ENCODE results near the gene SEC24D.
"Not testable (repeated sequence)": the region's sequence is repeated elsewhere in the genome, so short reads cannot be mapped to it uniquely, and the experiment has no call there.

SEC24D gene

DNA sequence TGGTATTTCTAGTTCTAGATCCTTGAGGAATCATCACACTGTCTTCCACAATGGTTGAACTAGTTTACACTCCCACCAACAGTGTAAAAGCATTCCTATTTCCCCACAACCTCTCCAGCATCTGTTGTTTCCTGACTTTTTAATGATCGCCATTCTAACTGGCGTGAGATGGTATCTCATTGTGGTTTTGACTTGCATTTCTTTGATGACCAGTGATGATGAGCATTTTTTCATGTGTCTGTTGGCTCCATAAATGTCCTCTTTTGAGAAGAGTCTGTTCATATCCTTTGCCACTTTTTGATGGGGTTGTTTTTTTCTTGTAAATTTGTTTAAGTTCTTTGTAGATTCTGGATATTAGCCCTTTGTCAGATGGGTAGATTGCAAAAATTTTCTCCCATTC is 58.3 kb downstream of the SEC24D start:
- H3K27ac Mint-ChIP-seq; H3K36me3 Mint-ChIP-seq (ENCODE audit: low read depth); H3K4me3 Mint-ChIP-seq; DNase-seq; ATAC-seq; H3K9me3 Mint-ChIP-seq; H3K27me3 Mint-ChIP-seq; H3K4me1 Mint-ChIP-seq: not testable (repeated sequence)

DNA sequence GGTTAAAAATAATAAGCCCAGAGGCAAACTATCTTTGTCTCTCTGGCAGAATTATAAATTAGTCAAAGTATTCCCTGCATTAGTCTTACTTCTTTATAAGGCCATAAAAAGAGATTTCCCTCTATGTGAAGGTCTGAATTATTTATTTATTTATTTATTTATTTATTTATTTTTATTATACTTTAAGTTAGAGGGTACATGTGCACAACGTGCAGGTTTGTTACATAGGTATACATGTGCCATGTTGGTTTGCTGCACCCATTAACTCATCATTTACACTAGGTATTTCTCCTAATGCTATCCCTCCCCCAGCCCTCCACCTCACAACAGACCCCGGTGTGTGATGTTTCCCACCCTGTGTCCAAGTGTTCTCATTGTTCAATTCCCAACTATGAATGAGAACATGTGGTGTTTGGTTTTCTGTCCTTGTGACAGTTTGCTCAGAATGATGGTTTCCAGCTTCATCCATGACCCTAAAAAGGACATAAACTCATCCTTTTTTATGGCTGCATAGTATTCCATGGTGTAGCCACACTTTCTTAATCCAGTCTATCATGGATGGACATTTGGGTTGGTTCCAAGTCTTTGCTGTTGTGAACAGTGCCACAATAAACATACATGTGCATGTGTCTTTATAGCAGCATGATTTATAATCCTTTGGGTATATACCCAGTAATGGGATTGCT is 58.8 kb downstream of the SEC24D start:
- not testable (repeated sequence) for H3K9me3 Mint-ChIP-seq; H3K4me1 Mint-ChIP-seq; H3K36me3 Mint-ChIP-seq (ENCODE audit: low read depth); H3K27me3 Mint-ChIP-seq; H3K4me3 Mint-ChIP-seq; H3K27ac Mint-ChIP-seq; DNase-seq; ATAC-seq

DNA sequence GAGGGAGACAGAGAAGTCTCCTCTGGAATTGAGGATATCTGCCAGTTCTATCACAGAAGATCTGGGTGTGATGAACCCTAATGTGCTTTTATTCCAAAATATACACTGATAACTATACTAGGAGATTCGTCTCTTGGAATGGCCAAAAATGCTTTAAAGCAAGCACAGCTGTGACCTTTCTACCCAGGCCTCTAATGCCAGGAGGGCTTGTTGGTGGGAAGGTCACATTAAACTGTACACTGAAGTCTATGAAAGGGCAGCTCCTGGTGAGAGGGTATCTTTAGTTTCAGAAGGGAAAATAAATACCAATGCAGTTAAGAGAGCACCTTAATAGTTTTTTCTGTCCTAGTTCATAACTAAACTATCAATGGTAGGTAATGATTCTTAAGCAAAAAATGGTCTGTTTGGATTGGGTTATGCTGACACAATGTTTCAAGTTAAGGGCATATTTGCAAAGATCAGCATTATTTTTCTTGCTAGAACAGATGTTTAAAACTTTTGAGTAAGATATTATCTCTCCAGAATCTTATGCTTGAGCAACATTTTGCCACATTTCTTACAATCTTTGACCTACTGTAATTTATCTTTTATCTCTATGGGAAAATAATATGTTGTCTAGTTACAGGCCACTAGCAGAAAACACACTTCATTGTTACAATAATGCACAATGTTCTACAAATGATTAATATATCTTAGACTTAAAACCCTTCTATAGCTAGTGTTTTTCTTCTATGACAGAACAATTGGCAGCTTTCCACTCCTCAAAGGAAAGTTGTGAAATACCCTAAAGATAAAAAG is 59.6 kb downstream of the SEC24D start:
- no peak overlapping the region for H3K4me3 Mint-ChIP-seq
- H3K9me3 Mint-ChIP-seq = no peaks in the 10 kb centered on the region
- no peaks in the 10 kb centered on the region for H3K36me3 Mint-ChIP-seq (ENCODE audit: low read depth)
- no peak for ATAC-seq
- no peak for DNase-seq
- H3K4me1 Mint-ChIP-seq = no peaks in the 10 kb centered on the region
- no peak overlapping the region for H3K27ac Mint-ChIP-seq
- H3K27me3 Mint-ChIP-seq = no peaks in the 10 kb centered on the region

DNA sequence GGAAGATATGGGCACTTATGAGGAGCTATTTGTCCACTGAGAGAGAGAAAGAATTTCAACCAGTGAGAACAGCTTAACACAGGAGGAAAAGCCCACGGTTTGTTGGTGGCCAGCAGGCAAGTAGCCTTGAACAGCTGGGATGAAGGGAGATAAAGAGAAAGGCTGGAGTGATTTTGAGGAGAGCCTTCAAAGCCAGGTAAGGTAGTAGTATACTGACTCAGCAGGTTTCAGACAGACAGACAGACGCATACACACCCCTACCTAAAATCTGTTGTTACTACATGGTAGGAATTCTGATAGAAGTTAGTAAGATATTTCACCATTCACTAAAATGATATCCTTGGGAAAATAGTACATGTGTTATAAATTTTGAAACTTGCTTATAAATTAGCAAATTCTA is 60.5 kb downstream of the SEC24D start:
- Mint-ChIP-seq H3K9me3 (no peaks in the 10 kb centered on the region), H3K4me3 (no peak overlapping the region), H3K36me3 (ENCODE audit: low read depth) (no peaks in the 10 kb centered on the region), H3K4me1 (no peaks in the 10 kb centered on the region), H3K27ac (no peak overlapping the region), H3K27me3 (no peaks in the 10 kb centered on the region)
- ATAC-seq = no peak
- no peak for DNase-seq

DNA sequence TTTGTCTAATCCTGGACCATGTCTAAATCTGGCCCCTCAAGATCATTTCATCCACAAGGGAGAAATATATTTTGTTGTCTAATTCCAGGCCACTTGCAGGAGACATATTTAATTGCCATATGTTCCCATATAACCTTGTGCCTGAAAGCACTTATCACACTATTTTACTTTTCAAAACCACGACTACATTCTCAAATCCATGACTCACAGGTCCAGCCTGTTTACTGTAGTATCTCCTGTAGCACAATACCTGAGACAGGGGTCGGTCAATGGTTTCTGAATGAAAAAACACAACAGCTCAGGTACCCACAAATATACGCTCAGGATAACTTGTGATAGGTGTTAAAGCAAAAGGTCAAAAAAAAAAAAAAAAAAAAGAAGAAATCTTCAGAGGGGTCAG is 60.9 kb downstream of the SEC24D start:
- no peak overlapping the region for H3K27ac Mint-ChIP-seq
- ATAC-seq = no peak

DNA sequence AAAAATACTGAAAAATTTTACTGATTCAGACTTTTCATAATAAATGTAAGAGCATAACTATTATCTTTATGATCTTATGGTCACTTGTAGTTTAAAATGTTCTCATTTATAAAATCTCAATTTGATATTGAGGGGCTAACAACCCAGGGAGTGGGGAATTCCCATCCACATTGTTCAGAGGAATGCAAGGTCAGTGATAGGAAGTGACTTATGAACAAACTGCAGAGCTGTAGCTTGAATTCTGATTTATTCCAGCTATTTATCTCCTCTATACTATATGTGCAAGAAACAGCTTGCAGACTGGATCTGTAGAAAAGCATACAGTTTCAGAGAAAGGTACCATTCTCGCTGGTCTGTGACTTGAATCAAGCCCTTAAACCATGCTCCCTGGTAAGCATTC is 61.6 kb downstream of the SEC24D start:
- no peaks in the 10 kb centered on the region for H3K4me1 Mint-ChIP-seq
- H3K27ac Mint-ChIP-seq = no peak overlapping the region
- H3K27me3 Mint-ChIP-seq = no peaks in the 10 kb centered on the region
- H3K36me3 Mint-ChIP-seq (ENCODE audit: low read depth) = no peaks in the 10 kb centered on the region
- H3K4me3 Mint-ChIP-seq = no peak overlapping the region
- ATAC-seq = no peak
- no peak for DNase-seq
- H3K9me3 Mint-ChIP-seq = no peaks in the 10 kb centered on the region

More for the DNA sequence above, 60.9 kb downstream of the SEC24D start:
- no peaks in the 10 kb centered on the region for H3K36me3 Mint-ChIP-seq (ENCODE audit: low read depth)
- no peaks in the 10 kb centered on the region for H3K4me1 Mint-ChIP-seq
- H3K9me3 Mint-ChIP-seq = no peaks in the 10 kb centered on the region
- DNase-seq = no peak
- H3K4me3 Mint-ChIP-seq = no peak overlapping the region
- H3K27me3 Mint-ChIP-seq = no peaks in the 10 kb centered on the region

DNA sequence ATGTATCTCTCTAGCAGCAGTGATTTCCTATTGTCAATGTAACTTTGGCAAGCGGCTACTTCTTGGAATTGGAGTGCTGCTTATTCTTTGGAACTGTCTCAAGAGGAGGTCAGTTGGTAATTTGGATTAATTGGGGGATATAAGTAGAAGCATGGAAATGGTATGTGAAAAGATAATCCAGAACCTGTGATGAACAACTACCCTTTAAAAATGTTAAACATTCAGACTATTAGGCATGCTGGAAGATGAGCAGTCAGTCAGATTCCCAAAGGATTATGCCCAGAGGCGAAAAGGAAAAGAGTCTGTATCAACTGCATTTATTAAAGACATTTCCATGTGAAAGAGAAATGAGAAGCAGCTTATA is 62.5 kb downstream of the SEC24D start:
- no peaks in the 10 kb centered on the region for H3K9me3 Mint-ChIP-seq
- no peaks in the 10 kb centered on the region for H3K36me3 Mint-ChIP-seq (ENCODE audit: low read depth)
- DNase-seq = no peak
- no peaks in the 10 kb centered on the region for H3K27me3 Mint-ChIP-seq
- no peak for ATAC-seq
- no peak overlapping the region for H3K27ac Mint-ChIP-seq
- H3K4me1 Mint-ChIP-seq = no peaks in the 10 kb centered on the region
- no peak overlapping the region for H3K4me3 Mint-ChIP-seq

DNA sequence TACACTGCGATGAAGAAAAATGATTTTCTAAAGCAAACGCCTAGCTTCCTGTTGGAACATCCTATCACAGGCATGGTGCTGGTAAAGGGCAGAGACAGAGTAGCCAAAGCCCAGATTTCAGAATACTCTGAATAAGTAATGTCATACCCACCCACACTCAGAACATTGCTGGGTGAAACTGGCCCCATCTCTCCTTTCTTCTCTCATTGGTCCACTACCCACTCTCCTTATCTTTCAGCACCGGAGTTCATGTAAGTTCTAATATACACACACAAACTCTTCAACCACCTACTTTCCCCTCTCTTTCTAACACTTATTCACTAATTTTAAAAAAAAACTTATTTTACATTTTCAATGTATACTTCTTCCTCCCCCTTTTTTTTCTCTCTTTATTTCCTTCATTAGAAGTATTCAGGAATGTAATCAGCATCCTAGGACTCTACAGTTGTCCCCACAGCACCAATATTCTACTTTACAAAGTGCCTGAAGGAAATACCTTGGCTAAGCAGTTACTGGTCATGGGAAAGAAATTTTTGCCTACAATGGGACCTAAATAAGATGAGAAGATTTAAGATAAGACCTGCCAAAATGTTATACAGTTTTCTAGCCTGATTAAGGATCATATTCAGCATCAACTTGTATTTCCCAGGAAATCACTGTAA is 63.0 kb downstream of the SEC24D start:
- Mint-ChIP-seq H3K27ac (no peak overlapping the region), H3K9me3 (no peaks in the 10 kb centered on the region), H3K4me1 (no peaks in the 10 kb centered on the region), H3K36me3 (ENCODE audit: low read depth) (peaks cover 2% of the 10 kb centered on the region), H3K27me3 (no peaks in the 10 kb centered on the region), H3K4me3 (no peak overlapping the region)
- no peak for ATAC-seq
- DNase-seq = no peak

DNA sequence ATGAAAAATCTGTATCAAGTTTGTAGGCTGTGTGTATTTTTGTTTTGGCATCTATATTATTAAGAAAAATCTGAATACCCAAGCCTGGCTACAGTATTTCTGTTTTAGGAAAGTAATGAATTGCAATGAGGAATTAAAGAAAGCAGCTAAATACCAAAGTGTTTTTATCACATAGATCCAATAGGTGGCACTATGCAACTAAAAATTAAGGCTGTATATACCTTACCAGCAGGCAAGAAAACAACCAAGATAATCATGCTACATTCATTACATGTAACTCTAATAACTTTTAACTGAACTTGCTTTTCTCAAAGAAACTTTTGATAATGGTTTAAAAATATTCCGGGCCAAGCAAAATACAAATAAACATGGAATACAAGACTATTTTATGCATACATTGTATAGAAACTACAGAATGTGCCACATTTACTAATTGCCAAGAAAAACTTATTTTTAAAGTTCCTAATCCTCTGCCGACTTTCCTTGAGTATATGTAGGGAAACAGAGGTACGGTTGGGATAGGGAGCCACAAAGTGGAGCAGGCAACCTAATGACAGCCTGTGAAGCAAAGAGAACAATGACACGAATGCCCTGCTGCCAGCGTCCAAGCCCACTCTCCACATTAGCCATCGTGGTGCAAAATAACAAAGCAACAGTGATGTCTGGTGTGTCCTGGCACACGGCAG is 63.7 kb downstream of the SEC24D start:
- no peaks in the 10 kb centered on the region for H3K4me1 Mint-ChIP-seq
- ATAC-seq (peak; percentile 72), DNase-seq (no peak)
- H3K9me3 Mint-ChIP-seq = no peaks in the 10 kb centered on the region
- H3K27me3 Mint-ChIP-seq = no peaks in the 10 kb centered on the region
- H3K36me3 Mint-ChIP-seq (ENCODE audit: low read depth) = peaks cover 3% of the 10 kb centered on the region
- H3K27ac Mint-ChIP-seq = no peak overlapping the region
- no peak overlapping the region for H3K4me3 Mint-ChIP-seq

DNA sequence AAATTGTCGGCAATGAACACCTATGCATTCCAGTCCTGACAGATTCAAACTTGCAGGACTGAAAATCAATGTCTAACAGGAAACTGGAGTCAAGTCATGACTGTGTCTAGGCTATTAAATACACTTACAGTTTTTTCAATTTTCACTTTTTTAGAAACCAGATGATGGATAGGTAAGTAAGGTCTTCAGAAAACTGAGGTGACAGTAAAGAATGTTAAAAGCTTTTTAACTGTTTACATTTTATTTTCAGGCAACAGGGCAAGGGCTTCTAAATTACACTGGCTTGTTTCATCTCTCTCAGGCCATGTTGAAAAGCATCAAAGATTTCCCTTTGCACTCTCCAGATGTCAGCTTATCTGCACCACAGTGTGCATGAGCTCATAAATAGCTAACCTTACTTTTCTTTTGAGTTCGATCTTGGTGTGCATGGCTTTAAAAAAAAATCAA is 65.2 kb downstream of the SEC24D start:
- Mint-ChIP-seq H3K27me3 (no peaks in the 10 kb centered on the region), H3K4me3 (no peak overlapping the region), H3K27ac (no peak overlapping the region), H3K9me3 (no peaks in the 10 kb centered on the region), H3K4me1 (no peaks in the 10 kb centered on the region), H3K36me3 (ENCODE audit: low read depth) (peaks cover 8% of the 10 kb centered on the region)
- ATAC-seq = no peak
- no peak for DNase-seq

DNA sequence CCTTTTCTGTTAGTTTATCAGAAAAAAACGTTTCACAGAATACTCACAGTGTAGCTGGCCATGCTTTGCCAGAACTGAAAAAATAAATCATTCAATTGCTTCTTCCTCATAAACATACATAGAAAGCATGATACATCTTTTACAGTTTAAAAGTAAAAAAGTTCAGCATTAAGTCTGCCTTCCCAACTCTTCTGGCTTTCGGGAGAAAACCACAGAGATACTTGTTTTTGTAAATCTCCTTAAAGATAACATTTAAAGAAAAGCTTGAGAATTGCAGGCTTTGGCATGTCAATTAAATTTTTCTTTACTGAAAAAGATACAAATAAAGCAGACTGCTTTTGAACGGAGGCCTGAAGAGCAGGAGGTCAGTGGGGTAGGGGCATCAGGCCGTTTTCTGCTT is 66.8 kb downstream of the SEC24D start:
- Mint-ChIP-seq H3K36me3 (ENCODE audit: low read depth) (peaks cover 14% of the 10 kb centered on the region), H3K9me3 (no peaks in the 10 kb centered on the region), H3K27me3 (no peaks in the 10 kb centered on the region), H3K4me3 (no peak overlapping the region), H3K27ac (no peak overlapping the region), H3K4me1 (no peaks in the 10 kb centered on the region)
- ATAC-seq (no peak), DNase-seq (no peak)

DNA sequence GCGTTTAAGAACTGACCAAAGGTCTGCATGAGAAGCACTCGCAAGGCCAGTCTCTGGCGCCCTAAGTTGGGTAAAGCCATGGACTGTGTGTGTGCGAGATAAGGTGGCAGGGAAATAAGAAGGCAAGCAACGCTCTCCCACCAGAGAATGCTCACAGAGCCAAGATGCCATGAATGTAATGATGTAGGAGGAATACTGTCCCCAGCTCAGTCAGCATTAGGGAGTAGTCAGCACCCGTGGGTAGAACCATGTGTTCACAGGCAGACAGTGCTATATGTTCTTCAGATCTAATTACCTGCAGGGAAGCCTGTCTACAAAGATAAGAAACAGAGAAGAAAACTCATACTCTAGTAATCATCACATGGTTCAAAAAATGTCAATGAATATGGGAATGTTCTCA is 68.8 kb downstream of the SEC24D start:
- Mint-ChIP-seq H3K36me3 (ENCODE audit: low read depth) (peaks cover 21% of the 10 kb centered on the region), H3K27ac (no peak overlapping the region), H3K4me1 (no peaks in the 10 kb centered on the region), H3K27me3 (no peaks in the 10 kb centered on the region), H3K4me3 (no peak overlapping the region), H3K9me3 (no peaks in the 10 kb centered on the region)
- ATAC-seq (no peak), DNase-seq (no peak)

DNA sequence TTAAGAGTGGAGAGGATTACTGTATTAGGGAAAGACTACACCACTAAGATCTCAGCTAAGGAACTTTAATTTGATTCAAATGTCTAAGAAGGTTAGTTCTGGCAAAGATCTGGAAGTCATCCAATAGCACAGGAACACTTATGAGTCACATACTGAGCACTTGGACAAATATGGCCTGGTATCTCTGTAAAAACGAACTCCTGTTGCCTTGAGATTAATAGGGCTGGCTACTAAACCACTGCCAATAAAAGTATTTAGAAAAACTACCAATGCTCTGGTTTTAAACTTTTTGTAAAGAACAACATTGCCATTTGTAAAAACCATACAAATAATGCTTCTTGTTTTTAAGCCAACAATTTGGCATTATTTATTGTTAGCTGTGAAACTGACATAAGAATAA is 70.5 kb downstream of the SEC24D start:
- peaks cover 25% of the 10 kb centered on the region for H3K36me3 Mint-ChIP-seq (ENCODE audit: low read depth)
- DNase-seq (no peak), ATAC-seq (no peak)
- no peaks in the 10 kb centered on the region for H3K9me3 Mint-ChIP-seq
- H3K4me1 Mint-ChIP-seq = peaks cover under 1% of the 10 kb centered on the region
- no peak overlapping the region for H3K4me3 Mint-ChIP-seq
- no peak overlapping the region for H3K27ac Mint-ChIP-seq
- no peaks in the 10 kb centered on the region for H3K27me3 Mint-ChIP-seq

DNA sequence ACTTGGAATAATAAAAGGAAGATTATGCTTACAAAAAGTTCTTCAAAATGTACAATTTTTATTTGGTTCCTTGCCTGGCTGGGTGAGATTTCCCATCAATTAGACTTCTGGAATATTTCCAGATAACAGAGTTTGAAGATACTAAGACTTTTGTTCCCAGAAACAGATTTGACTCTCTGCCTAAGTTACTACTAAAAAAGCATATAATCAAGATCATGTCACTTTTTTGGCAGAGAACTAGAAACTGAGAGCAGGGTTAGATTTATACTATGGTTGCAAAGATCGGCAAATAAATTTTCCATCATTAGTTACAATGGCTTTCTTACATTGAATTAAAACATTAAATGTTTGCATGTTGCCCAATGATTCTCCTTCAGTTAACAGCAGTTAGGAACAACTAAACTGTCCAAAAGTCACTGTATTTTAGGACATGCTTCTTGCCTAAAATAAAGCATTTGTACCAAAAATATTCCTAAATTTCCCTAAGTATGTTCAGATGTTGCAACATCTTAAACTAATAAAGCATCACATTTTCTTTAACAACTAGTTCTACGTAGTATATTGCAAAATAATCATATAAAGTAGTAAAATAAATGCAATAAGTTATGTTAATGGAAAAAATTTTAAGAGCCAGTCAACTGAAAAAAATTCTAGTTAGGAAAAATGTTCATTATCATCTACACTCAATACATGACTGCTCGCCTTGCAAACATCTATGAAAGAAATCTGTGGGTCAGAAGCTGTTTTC is 73.0 kb downstream of the SEC24D start:
- H3K36me3 Mint-ChIP-seq (ENCODE audit: low read depth) = peaks cover 27% of the 10 kb centered on the region
- no peak overlapping the region for H3K4me3 Mint-ChIP-seq

More for the DNA sequence above, 73.0 kb downstream of the SEC24D start:
- Mint-ChIP-seq H3K27ac (no peak overlapping the region), H3K9me3 (no peaks in the 10 kb centered on the region), H3K27me3 (no peaks in the 10 kb centered on the region), H3K4me1 (peaks cover 4% of the 10 kb centered on the region)
- DNase-seq = no peak
- no peak for ATAC-seq

Measured in activated naive CD8-positive, alpha-beta T cell treated with anti-CD3 and anti-CD28 coated beads, Interleukin-2, amount 50 U/mL, for 24 hours (primary cell).